H1 (cell line): ENCODE results near the gene PARD3. TPM values are rescaled to one million over a fixed set of nuclear protein-coding genes. Genes with fewer than 3 reads are reported as not detected.

Experiments
- CTCF ChIA-PET: fragments of 300-600 bp; sonication (Branson Sonifier 250); formaldehyde crosslinking; loops from one replicate; lab custom pipeline; 2021; ENCODE audit not compliant: partially characterized antibody; lab: Charles Lee
- POLR2A ChIA-PET: fragments of 300-600 bp; sonication (Branson Sonifier 250); formaldehyde crosslinking; loops from one replicate; lab custom pipeline; 2021; ENCODE audit warnings: inconsistent platforms; ENCODE audit not compliant: partially characterized antibody; lab: Charles Lee
- DNase-seq, 2 experiments: peaks; one replicate each; pipeline versions ENCODE4 v3.0.0 to v3.0.0-alpha.2; 2010 to 2022; ENCODE audit warnings: low spot score in 2 of 2, low read depth in 1 of 2, mixed read lengths in 1 of 2
- FAIRE-seq: peaks from 2 replicates; lab custom pipeline; 2011; peaks lifted over from hg19 to GRCh38; lab: Jason Lieb, UNC
- H2AFZ ChIP-seq: 2 replicates; pipeline ENCODE4 v1.8.1; 2012; ENCODE audit warnings: low read length, inconsistent platforms
- H2AK5ac ChIP-seq: 2 replicates; pipeline ENCODE4 v1.6.1; 2013; ENCODE audit warnings: low read depth, low read length
- H2BK120ac ChIP-seq: replicated peaks from 2 replicates; pipeline ENCODE3; 2013; ENCODE audit warnings: low read depth, low read length, inconsistent platforms
- H2BK12ac ChIP-seq: 2 replicates; pipeline ENCODE4 v1.6.1; 2013; ENCODE audit warnings: low read depth, low read length
- H2BK15ac ChIP-seq: 2 replicates; pipeline ENCODE4 v1.6.1; 2013; ENCODE audit warnings: low read length
- H2BK20ac ChIP-seq: 2 replicates; pipeline ENCODE4 v1.6.1; 2013; ENCODE audit warnings: low read length
- H2BK5ac ChIP-seq: 2 replicates; pipeline ENCODE4 v1.6.1; 2013; ENCODE audit warnings: low read depth, low read length
- H3K14ac ChIP-seq: 2 replicates; pipeline ENCODE4 v1.6.1; 2013; ENCODE audit warnings: inconsistent platforms; ENCODE audit not compliant: insufficient read length
- H3K18ac ChIP-seq: 2 replicates; pipeline ENCODE4 v1.6.1; 2013; ENCODE audit warnings: low read length; ENCODE audit errors: extremely low read depth
- H3K23ac ChIP-seq: 2 replicates; pipeline ENCODE4 v1.6.1; 2013; ENCODE audit warnings: inconsistent platforms; ENCODE audit not compliant: insufficient read length
- H3K23me2 ChIP-seq: 2 replicates; pipeline ENCODE4 v1.6.1; 2013; ENCODE audit warnings: low read depth, low read length
- H3K27ac ChIP-seq: 2 replicates; pipeline ENCODE4 v1.6.1; 2011; ENCODE audit warnings: low read depth, low read length, inconsistent platforms
- H3K27me3 ChIP-seq, 4 experiments: replicated peaks in 1 of 4; 1 replicate in 1 of 4; 2 replicates in 3 of 4; pipeline versions ENCODE4 v1.6.1 to v1.8.1; 2011 to 2013; ENCODE audit warnings: low read length in 3 of 4, mild to moderate bottlenecking in 3 of 4, inconsistent platforms in 2 of 4, mixed read lengths in 2 of 4, moderate library complexity in 1 of 4; ENCODE audit not compliant: control insufficient read depth in 3 of 4, insufficient read depth in 3 of 4; ENCODE audit errors: extremely low read depth in 1 of 4
- H3K36me3 ChIP-seq, 4 experiments: 2 replicates each; pipeline versions ENCODE4 v1.6.1 to v1.8.1; 2011 to 2013; ENCODE audit warnings: mild to moderate bottlenecking in 4 of 4, low read length in 3 of 4, moderate library complexity in 2 of 4, control low read depth in 1 of 4, inconsistent platforms in 1 of 4; ENCODE audit not compliant: insufficient read depth in 4 of 4, control insufficient read depth in 2 of 4
- H3K4ac ChIP-seq: replicated peaks from 2 replicates; pipeline ENCODE3; 2013; ENCODE audit warnings: low read length, low read depth, mixed read lengths, inconsistent platforms; ENCODE audit not compliant: insufficient read length
- H3K4me1 ChIP-seq, 4 experiments: replicated peaks in 1 of 4; 1 replicate in 1 of 4; 2 replicates in 3 of 4; pipeline versions ENCODE4 v1.6.1 to v1.8.1; 2011 to 2013; ENCODE audit warnings: low read length in 3 of 4, inconsistent platforms in 2 of 4, mixed read lengths in 1 of 4; ENCODE audit not compliant: insufficient read depth in 4 of 4, control insufficient read depth in 3 of 4
- H3K4me2 ChIP-seq, 2 experiments: 2 replicates each; pipeline versions ENCODE4 v1.6.1 to v1.8.1; 2011 to 2013; ENCODE audit warnings: low read depth in 2 of 2, low read length in 2 of 2, control low read depth in 1 of 2, inconsistent platforms in 1 of 2, mild to moderate bottlenecking in 1 of 2; ENCODE audit not compliant: insufficient read depth in 1 of 2
- H3K4me3 ChIP-seq, 4 experiments: fragments of 200-600, 300-600 bp in 1 of 4; sonication (generic), shearing (Covaris generic), sonication (Bioruptor Twin) in 1 of 4; 2 replicates each; pipeline versions ENCODE4 v1.5.1 to v1.8.1; 2011 to 2016; ENCODE audit warnings: low read length in 4 of 4, low read depth in 3 of 4, control low read depth in 2 of 4, inconsistent platforms in 2 of 4, mild to moderate bottlenecking in 2 of 4, mixed read lengths in 1 of 4, moderate library complexity in 1 of 4; ENCODE audit not compliant: insufficient read depth in 2 of 4; ENCODE audit errors: extremely low read depth in 1 of 4
- H3K56ac ChIP-seq: replicated peaks from 2 replicates; pipeline ENCODE3; 2013; ENCODE audit warnings: low read depth, mild to moderate bottlenecking, mixed read lengths, low read length, inconsistent platforms; ENCODE audit not compliant: insufficient read length
- H3K79me1 ChIP-seq: 2 replicates; pipeline ENCODE4 v1.6.1; 2013; ENCODE audit warnings: low read depth, low read length, control low read depth
- H3K79me2 ChIP-seq, 2 experiments: 2 replicates each; pipeline versions ENCODE4 v1.6.1 to v1.8.1; 2012 to 2013; ENCODE audit warnings: low read length in 2 of 2, mild to moderate bottlenecking in 2 of 2, inconsistent platforms in 1 of 2; ENCODE audit not compliant: insufficient read depth in 2 of 2, control insufficient read depth in 1 of 2
- H3K9ac ChIP-seq, 4 experiments: replicated peaks in 1 of 4; 1 replicate in 1 of 4; 2 replicates in 3 of 4; pipeline versions ENCODE4 v1.6.1 to v1.8.1; 2011 to 2013; ENCODE audit warnings: low read depth in 3 of 4, low read length in 3 of 4, control low read depth in 2 of 4, mild to moderate bottlenecking in 2 of 4, moderate library complexity in 2 of 4, inconsistent platforms in 1 of 4; ENCODE audit errors: extremely low read depth in 1 of 4
- H3K9me3 ChIP-seq, 2 experiments: 2 replicates each; pipeline versions ENCODE4 v1.6.1 to v1.8.1; 2012 to 2013; ENCODE audit warnings: mild to moderate bottlenecking in 2 of 2, moderate library complexity in 2 of 2, control low read depth in 1 of 2, inconsistent platforms in 1 of 2, low read depth in 1 of 2, low read length in 1 of 2, mixed read lengths in 1 of 2; ENCODE audit not compliant: insufficient read depth in 2 of 2
- H4K20me1 ChIP-seq, 2 experiments: replicated peaks in 1 of 2; 2 replicates each; pipeline versions ENCODE3 to v1.8.1; 2011 to 2013; ENCODE audit warnings: inconsistent platforms in 2 of 2, low read length in 2 of 2, mild to moderate bottlenecking in 1 of 2; ENCODE audit not compliant: insufficient read depth in 2 of 2, control insufficient read depth in 1 of 2
- H4K5ac ChIP-seq: 2 replicates; pipeline ENCODE4 v1.6.1; 2013; ENCODE audit warnings: low read length, low read depth, mixed read lengths, inconsistent platforms; ENCODE audit not compliant: insufficient read length
- H4K8ac ChIP-seq: 2 replicates; pipeline ENCODE4 v1.8.0; 2013; ENCODE audit warnings: mild to moderate bottlenecking, moderate library complexity, low read length, inconsistent platforms; ENCODE audit not compliant: insufficient read depth; ENCODE audit errors: extremely low read depth
- H4K91ac ChIP-seq: replicated peaks from 2 replicates; pipeline ENCODE3; 2013; ENCODE audit warnings: low read length, mixed read lengths, inconsistent platforms; ENCODE audit not compliant: insufficient read length
- BCL11A ChIP-seq, 2 experiments: IDR thresholded peaks; one replicate each; pipeline ENCODE4 v1.6.1; 2011; ENCODE audit warnings: low read depth in 2 of 2, low read length in 2 of 2, mild to moderate bottlenecking in 2 of 2
- CBX5 ChIP-seq: fragments of 300-800, 300-1000 bp; sonication (generic); IDR thresholded peaks from 2 replicates; pipeline ENCODE4 v1.7.1; 2016; ENCODE audit warnings: antibody characterized with exemption, low read length, low read depth
- CREB1 ChIP-seq: IDR thresholded peaks from 2 replicates; pipeline ENCODE4 v1.6.1; 2012; ENCODE audit warnings: inconsistent platforms
- KDM5A ChIP-seq: fragments of 200-600 bp; IDR thresholded peaks from 2 replicates; pipeline ENCODE4 v1.7.1; 2012; ENCODE audit warnings: mild to moderate bottlenecking, low read length, inconsistent platforms, mixed read lengths
- RBBP5 ChIP-seq: IDR thresholded peaks from 2 replicates; pipeline ENCODE4 v1.7.1; 2012; ENCODE audit warnings: low read depth, mild to moderate bottlenecking, inconsistent platforms, low read length, moderate library complexity, borderline replicate concordance
- SIN3A ChIP-seq, 2 experiments: IDR thresholded peaks in 1 of 2; conservative IDR thresholded peaks in 1 of 2; 2 replicates each; pipeline ENCODE4 v1.6.1; 2011 to 2012; ENCODE audit warnings: low read length in 2 of 2, improper control_type of control experiment in 1 of 2, low read depth in 1 of 2, mild to moderate bottlenecking in 1 of 2
- TCF12 ChIP-seq: IDR thresholded peaks from 2 replicates; pipeline ENCODE4 v1.6.1; 2011; ENCODE audit warnings: low read depth, mild to moderate bottlenecking, low read length
- TEAD4 ChIP-seq: IDR thresholded peaks from 2 replicates; pipeline ENCODE4 v1.6.1; 2012; ENCODE audit warnings: low read depth, low read length, inconsistent platforms, mixed read lengths
- WGBS, 2 experiments: shearing (Covaris generic) in 1 of 2; methylation state at CpG; one replicate each; pipeline versions ENCODE4 v1.1.6 to v1.1.7; 2013 to 2015; ENCODE audit warnings: low lambda C conversion rate in 2 of 2, mixed read lengths in 2 of 2, inconsistent platforms in 1 of 2, low coverage in 1 of 2, missing lambda C conversion rate in 1 of 2; ENCODE audit not compliant: insufficient replicate concordance in 2 of 2, insufficient coverage in 1 of 2, insufficient read length in 1 of 2; ENCODE audit errors: extremely low coverage in 1 of 2, missing lambda C conversion rate in 1 of 2; 5-methylcytosine and 5-hydroxymethylcytosine counted together
- polyA plus RNA-seq, 7 experiments: library from polyadenylated mRNA; depleted of rRNA in 3 of 7; stranded (reverse) in 5 of 7; unstranded in 2 of 7; fragments of >200 nt in 5 of 7; fragments of 200-250 nt in 2 of 7; gene quantifications; 1 replicate in 5 of 7; 2 replicates in 1 of 7; 4 replicates in 1 of 7; pipeline versions ENCODE4 v1.2.1 to v1.2.3, GENCODE V29; 2011 to 2013; ENCODE audit warnings: missing spikeins in 2 of 7, mixed read lengths in 2 of 7
- total RNA-seq: library from RNA; stranded (reverse); fragmentation: NEBNext Ultra II Directional; extraction: Animal tissue kit (Norgen Biotek cat#: 25700); gene quantifications from 2 replicates; pipeline ENCODE4 v1.2.1, GENCODE V29; 2021

The PARD3 gene
- total and polyA plus RNA-seq, 2 of the 8 experiments (the other 6 are each of a cell fraction or from before 2014, with no cell fraction given): 19.7 to 49.1 TPM

- CTCF ChIA-PET: interaction anchor here (0.6 kb wide), 1 partner anchor 513 kb away, joined by 3 read pairs; no protein-coding TSS in a partner anchor
- Histone ChIP-seq H3K4me1 (peaks cover 0 to 9% (median 4%) of the 10 kb centered on the region in 4 experiments; a peak in 3 of 7 replicates), H3K4me3 (no peak overlapping the region), H2BK15ac (no peak overlapping the region), H2BK120ac (no peak overlapping the region), H3K79me2 (no peaks in the 10 kb centered on the region), H3K4ac (no peak overlapping the region), H3K27ac (no peak overlapping the region), H2AFZ (no peak overlapping the region), H3K9ac (no peak overlapping the region), H3K23ac (no peak overlapping the region), H3K9me3 (no peaks in the 10 kb centered on the region), H4K20me1 (no peaks in the 10 kb centered on the region), H3K18ac (no peak overlapping the region), H2AK5ac (no peak overlapping the region), H3K79me1 (no peaks in the 10 kb centered on the region), H3K23me2 (no peaks in the 10 kb centered on the region), H3K27me3 (no peaks in the 10 kb centered on the region), H3K14ac (no peak overlapping the region), H4K91ac (no peak overlapping the region), H2BK5ac (no peak overlapping the region), H3K36me3 (no peaks in the 10 kb centered on the region), H3K56ac (no peak overlapping the region), H2BK20ac (no peak overlapping the region), H3K4me2 (no peak overlapping the region), H4K8ac (no peak overlapping the region), H4K5ac (no peak overlapping the region), H2BK12ac (no peak overlapping the region)
- DNase-seq (no peak), FAIRE-seq (no peak)
- 95% methylated on average over 3 of the region's 3 CpGs; no CpG with 5 or more reads in 1 of the 2 experiments for WGBS, 2 experiments
- POLR2A ChIA-PET: no interaction called here
- no peak for TF ChIP-seq BCL11A (IDR thresholded peaks at IDR 0.05; ENCODE audit: low read depth in 2 of 2, low read length in 2 of 2)
- no peak for TF ChIP-seq CBX5
- TF ChIP-seq RBBP5: no peak
- TF ChIP-seq SIN3A (conservative IDR thresholded peaks at IDR 0.05 in 1 of 2, IDR thresholded peaks at IDR 0.05 in 1 of 2; ENCODE audit: low read depth in 1 of 2, low read length in 2 of 2): no peak
- TF ChIP-seq KDM5A: no peak
- no peak for TF ChIP-seq TCF12
- no peak for TF ChIP-seq CREB1
- TF ChIP-seq TEAD4: no peak
These were observed 406.1 kb downstream of the PARD3 start for GRCh38 chr10:34408956-34409355.
